HEK293 (cell line): ENCODE measurements around the gene DPP6.

ENCODE experiments used
- CTCF ChIA-PET: fragments of 350-600 bp; formaldehyde crosslinking; extraction: SDS; loops from one replicate; lab custom pipeline; 2021; ENCODE audit warnings: antibody characterized with exemption; lab: Yijun Ruan, JAX
- POLR2A ChIA-PET: fragments of 300-600 bp; formaldehyde crosslinking; extraction: SDS; loops from one replicate; lab custom pipeline; 2020; ENCODE audit warnings: antibody characterized with exemption, inconsistent platforms; lab: Yijun Ruan, JAX
- H3K27ac ChIP-seq: fragments of 200-500 bp; sonication (Bioruptor generic); 2 replicates; pipeline ENCODE4 v1.5.1; 2014; ENCODE audit warnings: low read depth, low read length, control low read depth, inconsistent platforms; ENCODE audit errors: extremely low read depth
- H3K36me3 ChIP-seq, 2 experiments: fragments of 200-500 bp in 1 of 2; sonication (Bioruptor generic) in 1 of 2; 1 replicate in 1 of 2; 2 replicates in 1 of 2; pipeline ENCODE4 v1.5.1; 2014 to 2017; ENCODE audit warnings: inconsistent platforms in 2 of 2, low read length in 2 of 2; ENCODE audit not compliant: control insufficient read depth in 2 of 2, insufficient read depth in 1 of 2
- H3K4me1 ChIP-seq: fragments of 200-500 bp; sonication (Bioruptor generic); 2 replicates; pipeline ENCODE4 v1.5.1; 2014; ENCODE audit warnings: mild to moderate bottlenecking, low read length, inconsistent platforms; ENCODE audit not compliant: control insufficient read depth, insufficient read depth
- H3K4me3 ChIP-seq: 2 replicates; pipeline ENCODE4 v1.5.1; 2011; ENCODE audit warnings: low read depth, mild to moderate bottlenecking, control low read depth, low read length, moderate library complexity
- H3K9me3 ChIP-seq: fragments of 200-500 bp; sonication (Bioruptor generic); 2 replicates; pipeline ENCODE4 v1.5.1; 2014; ENCODE audit warnings: low read depth, low read length, inconsistent platforms; ENCODE audit not compliant: control insufficient read depth, insufficient read depth
- FEZF1 ChIP-seq: fragments of 450-650 bp; formaldehyde crosslinking; IDR thresholded peaks from 2 replicates; pipeline ENCODE4 v1.5.1; 2016; ENCODE audit warnings: missing biosample characterization, missing genetic modification characterization
- GFI1B ChIP-seq: fragments of 450-650 bp; formaldehyde crosslinking; IDR thresholded peaks from 2 replicates; pipeline ENCODE4 v1.5.1; 2016; ENCODE audit warnings: missing biosample characterization, missing genetic modification characterization
- GLIS2 ChIP-seq: fragments of 450-650 bp; formaldehyde crosslinking; IDR thresholded peaks from 2 replicates; pipeline ENCODE4 v1.5.1; 2016; ENCODE audit warnings: missing biosample characterization, missing genetic modification characterization
- KLF16 ChIP-seq: fragments of 450-650 bp; formaldehyde crosslinking; IDR thresholded peaks from 2 replicates; pipeline ENCODE4 v1.5.1; 2017; ENCODE audit warnings: missing biosample characterization, missing genetic modification characterization
- OVOL3 ChIP-seq: fragments of 450-650 bp; formaldehyde crosslinking; IDR thresholded peaks from 2 replicates; pipeline ENCODE4 v1.5.1; 2016; ENCODE audit warnings: missing biosample characterization, missing genetic modification characterization
- WT1 ChIP-seq: fragments of 450-650 bp; formaldehyde crosslinking; IDR thresholded peaks from 2 replicates; pipeline ENCODE4 v1.5.1; 2016; ENCODE audit warnings: missing biosample characterization, missing genetic modification characterization
- YY1 ChIP-seq: fragments of 450-650 bp; formaldehyde crosslinking; IDR thresholded peaks from 2 replicates; pipeline ENCODE4 v1.5.1; 2018; ENCODE audit warnings: missing biosample characterization, missing genetic modification characterization
- ZBTB21 ChIP-seq: fragments of 450-650 bp; formaldehyde crosslinking; IDR thresholded peaks from 2 replicates; pipeline ENCODE4 v1.5.1; 2017; ENCODE audit warnings: missing biosample characterization, missing genetic modification characterization
- ZFP69B ChIP-seq: fragments of 450-650 bp; formaldehyde crosslinking; IDR thresholded peaks from 2 replicates; pipeline ENCODE4 v1.5.1; 2016; ENCODE audit warnings: missing biosample characterization, missing genetic modification characterization
- ZNF214 ChIP-seq: fragments of 450-650 bp; formaldehyde crosslinking; IDR thresholded peaks from 2 replicates; pipeline ENCODE4 v1.5.1; 2017; ENCODE audit warnings: missing biosample characterization, mild to moderate bottlenecking, missing genetic modification characterization, borderline replicate concordance
- ZNF302 ChIP-seq: fragments of 450-650 bp; formaldehyde crosslinking; IDR thresholded peaks from 2 replicates; pipeline ENCODE4 v1.5.1; 2016; ENCODE audit warnings: missing biosample characterization, missing genetic modification characterization, low read depth
- ZNF335 ChIP-seq: fragments of 450-650 bp; formaldehyde crosslinking; conservative IDR thresholded peaks from 2 replicates; pipeline ENCODE4 v1.5.1; 2016; ENCODE audit warnings: missing biosample characterization, missing genetic modification characterization
- ZNF354C ChIP-seq: fragments of 450-650 bp; formaldehyde crosslinking; IDR thresholded peaks from 2 replicates; pipeline ENCODE4 v1.5.1; 2016; ENCODE audit warnings: missing biosample characterization, missing genetic modification characterization, low read depth, borderline replicate concordance
- ZNF423 ChIP-seq: fragments of 450-650 bp; formaldehyde crosslinking; IDR thresholded peaks from 2 replicates; pipeline ENCODE4 v1.5.1; 2016; ENCODE audit warnings: missing biosample characterization, missing genetic modification characterization
- ZNF510 ChIP-seq: fragments of 450-650 bp; formaldehyde crosslinking; IDR thresholded peaks from 2 replicates; pipeline ENCODE4 v1.5.1; 2018; ENCODE audit warnings: mild to moderate bottlenecking, missing genetic modification characterization, missing biosample characterization; ENCODE audit not compliant: insufficient replicate concordance
- ZNF529 ChIP-seq: fragments of 450-650 bp; formaldehyde crosslinking; IDR thresholded peaks from 2 replicates; pipeline ENCODE4 v1.5.1; 2017; ENCODE audit warnings: missing genetic modification characterization, missing biosample characterization; ENCODE audit not compliant: insufficient replicate concordance
- ZNF610 ChIP-seq: fragments of 450-650 bp; formaldehyde crosslinking; IDR thresholded peaks from 2 replicates; pipeline ENCODE4 v1.5.1; 2016; ENCODE audit warnings: missing biosample characterization, missing genetic modification characterization, borderline replicate concordance
- ZNF623 ChIP-seq: fragments of 450-650 bp; formaldehyde crosslinking; IDR thresholded peaks from 2 replicates; pipeline ENCODE4 v1.5.1; 2016; ENCODE audit warnings: missing biosample characterization, missing genetic modification characterization
- ZNF654 ChIP-seq: fragments of 450-650 bp; formaldehyde crosslinking; IDR thresholded peaks from 2 replicates; pipeline ENCODE4 v1.5.1; 2016; ENCODE audit warnings: low read depth, missing biosample characterization, missing genetic modification characterization
- ZNF707 ChIP-seq: fragments of 450-650 bp; formaldehyde crosslinking; IDR thresholded peaks from 2 replicates; pipeline ENCODE4 v1.5.1; 2016; ENCODE audit warnings: missing biosample characterization, missing genetic modification characterization
- ZNF747 ChIP-seq: fragments of 450-650 bp; formaldehyde crosslinking; IDR thresholded peaks from 2 replicates; pipeline ENCODE4 v1.5.1; 2016; ENCODE audit warnings: missing biosample characterization, missing genetic modification characterization
- TF ChIP-seq, protein P1 (sequence below): fragments of 450-650 bp; formaldehyde crosslinking; IDR thresholded peaks from 2 replicates; pipeline ENCODE4 v1.5.1; 2016; ENCODE audit warnings: missing biosample characterization, missing genetic modification characterization
- TF ChIP-seq, protein P2 (sequence below): fragments of 450-650 bp; formaldehyde crosslinking; conservative IDR thresholded peaks from 2 replicates; pipeline ENCODE4 v1.5.1; 2016; ENCODE audit warnings: low read depth, missing biosample characterization, missing genetic modification characterization
- TF ChIP-seq, protein P3 (sequence below): fragments of 450-650 bp; formaldehyde crosslinking; conservative IDR thresholded peaks from 2 replicates; pipeline ENCODE4 v1.5.1; 2016; ENCODE audit warnings: low read depth, missing biosample characterization, missing genetic modification characterization

The DPP6 gene

DNA sequence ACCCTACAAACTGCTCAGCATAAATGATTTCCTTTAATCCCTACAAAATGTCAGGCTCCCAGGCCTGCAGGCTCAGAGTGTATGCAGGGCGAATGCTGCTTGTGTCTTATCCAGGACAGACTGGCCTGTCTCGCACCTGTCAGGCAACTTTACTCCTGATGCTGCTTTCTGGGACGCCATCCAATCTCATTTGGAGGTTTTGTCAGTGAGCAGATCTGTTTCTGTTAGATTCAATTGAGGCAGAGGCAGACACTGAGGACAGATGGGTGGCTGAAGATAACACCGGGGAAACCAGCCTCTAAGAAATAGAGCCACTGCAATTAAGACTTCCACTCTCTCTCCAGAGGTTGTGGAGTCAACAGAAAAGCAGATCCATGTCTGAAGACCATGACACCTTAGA, 115.6 kb downstream of the DPP6 start:
- POLR2A ChIA-PET, result no interaction called here
- no peaks in the 10 kb centered on the region for H3K4me1 ChIP-seq
- no peak overlapping the region for H3K27ac ChIP-seq
- TF ChIP-seq FEZF1 (tag by site-specific recombination), result no peak
- TF ChIP-seq ZNF335, result no peak
- TF ChIP-seq ZNF654 (tag by site-specific recombination), result no peak
- TF ChIP-seq ZFP69B (tag by site-specific recombination), result no peak
- TF ChIP-seq ZNF510 (tag by site-specific recombination), result no peak
- TF ChIP-seq ZNF623, result no peak
- TF ChIP-seq ZNF302 (tag by site-specific recombination), result no peak
- TF ChIP-seq ZNF214 (tag by site-specific recombination), result no peak
- TF ChIP-seq, protein P1, sequence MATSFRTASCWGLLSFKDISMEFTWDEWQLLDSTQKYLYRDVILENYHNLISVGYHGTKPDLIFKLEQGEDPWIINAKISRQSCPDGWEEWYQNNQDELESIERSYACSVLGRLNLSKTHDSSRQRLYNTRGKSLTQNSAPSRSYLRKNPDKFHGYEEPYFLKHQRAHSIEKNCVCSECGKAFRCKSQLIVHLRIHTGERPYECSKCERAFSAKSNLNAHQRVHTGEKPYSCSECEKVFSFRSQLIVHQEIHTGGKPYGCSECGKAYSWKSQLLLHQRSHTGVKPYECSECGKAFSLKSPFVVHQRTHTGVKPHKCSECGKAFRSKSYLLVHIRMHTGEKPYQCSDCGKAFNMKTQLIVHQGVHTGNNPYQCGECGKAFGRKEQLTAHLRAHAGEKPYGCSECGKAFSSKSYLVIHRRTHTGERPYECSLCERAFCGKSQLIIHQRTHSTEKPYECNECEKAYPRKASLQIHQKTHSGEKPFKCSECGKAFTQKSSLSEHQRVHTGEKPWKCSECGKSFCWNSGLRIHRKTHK (tag by site-specific recombination), result no peak
- TF ChIP-seq, protein P2, sequence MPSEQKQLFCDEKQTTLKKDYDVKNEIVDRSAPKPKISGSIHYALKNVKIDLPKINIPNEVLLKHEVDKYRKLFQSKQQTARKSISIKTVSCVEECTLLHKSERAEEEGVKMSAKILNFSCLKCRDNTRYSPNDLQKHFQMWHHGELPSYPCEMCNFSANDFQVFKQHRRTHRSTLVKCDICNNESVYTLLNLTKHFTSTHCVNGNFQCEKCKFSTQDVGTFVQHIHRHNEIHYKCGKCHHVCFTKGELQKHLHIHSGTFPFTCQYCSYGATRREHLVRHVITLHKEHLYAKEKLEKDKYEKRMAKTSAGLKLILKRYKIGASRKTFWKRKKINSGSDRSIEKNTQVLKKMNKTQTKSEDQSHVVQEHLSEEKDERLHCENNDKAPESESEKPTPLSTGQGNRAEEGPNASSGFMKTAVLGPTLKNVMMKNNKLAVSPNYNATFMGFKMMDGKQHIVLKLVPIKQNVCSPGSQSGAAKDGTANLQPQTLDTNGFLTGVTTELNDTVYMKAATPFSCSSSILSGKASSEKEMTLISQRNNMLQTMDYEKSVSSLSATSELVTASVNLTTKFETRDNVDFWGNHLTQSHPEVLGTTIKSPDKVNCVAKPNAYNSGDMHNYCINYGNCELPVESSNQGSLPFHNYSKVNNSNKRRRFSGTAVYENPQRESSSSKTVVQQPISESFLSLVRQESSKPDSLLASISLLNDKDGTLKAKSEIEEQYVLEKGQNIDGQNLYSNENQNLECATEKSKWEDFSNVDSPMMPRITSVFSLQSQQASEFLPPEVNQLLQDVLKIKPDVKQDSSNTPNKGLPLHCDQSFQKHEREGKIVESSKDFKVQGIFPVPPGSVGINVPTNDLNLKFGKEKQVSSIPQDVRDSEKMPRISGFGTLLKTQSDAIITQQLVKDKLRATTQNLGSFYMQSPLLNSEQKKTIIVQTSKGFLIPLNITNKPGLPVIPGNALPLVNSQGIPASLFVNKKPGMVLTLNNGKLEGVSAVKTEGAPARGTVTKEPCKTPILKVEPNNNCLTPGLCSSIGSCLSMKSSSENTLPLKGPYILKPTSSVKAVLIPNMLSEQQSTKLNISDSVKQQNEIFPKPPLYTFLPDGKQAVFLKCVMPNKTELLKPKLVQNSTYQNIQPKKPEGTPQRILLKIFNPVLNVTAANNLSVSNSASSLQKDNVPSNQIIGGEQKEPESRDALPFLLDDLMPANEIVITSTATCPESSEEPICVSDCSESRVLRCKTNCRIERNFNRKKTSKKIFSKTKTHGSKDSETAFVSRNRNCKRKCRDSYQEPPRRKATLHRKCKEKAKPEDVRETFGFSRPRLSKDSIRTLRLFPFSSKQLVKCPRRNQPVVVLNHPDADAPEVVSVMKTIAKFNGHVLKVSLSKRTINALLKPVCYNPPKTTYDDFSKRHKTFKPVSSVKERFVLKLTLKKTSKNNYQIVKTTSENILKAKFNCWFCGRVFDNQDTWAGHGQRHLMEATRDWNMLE (tag by site-specific recombination), result no peak
- no peak for TF ChIP-seq WT1 (tag by site-specific recombination)
- no peak for TF ChIP-seq ZNF747
- TF ChIP-seq ZNF529 (tag by site-specific recombination), result no peak
- no peak for TF ChIP-seq GLIS2 (tag by site-specific recombination)
- TF ChIP-seq KLF16 (tag by site-specific recombination), result no peak
- no peak for TF ChIP-seq YY1 (tag by site-specific recombination)
- H3K4me3 ChIP-seq, result no peak overlapping the region
- H3K36me3 ChIP-seq, result no peaks in the 10 kb centered on the region
- CTCF ChIA-PET, result no interaction called here
- no peaks in the 10 kb centered on the region for H3K9me3 ChIP-seq

DNA sequence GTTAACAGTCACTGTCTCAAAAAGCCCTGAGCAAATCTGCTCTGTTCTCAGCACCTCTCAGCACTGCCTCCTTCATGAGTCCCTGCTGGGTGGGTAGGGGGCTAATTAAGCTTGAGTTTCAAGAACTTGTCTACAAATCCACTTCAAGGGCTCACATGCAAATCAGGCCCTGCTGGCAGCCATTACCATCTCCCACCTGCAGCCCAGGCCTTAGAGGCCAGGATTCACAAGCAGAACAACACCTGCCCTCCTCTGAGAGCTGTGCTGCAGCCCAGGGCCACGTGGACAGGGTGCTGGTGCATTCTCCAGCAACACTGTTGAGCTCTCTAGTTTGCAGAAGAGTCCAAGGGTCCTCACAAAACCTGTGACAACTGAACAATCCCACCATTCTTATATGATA, 119.2 kb downstream of the DPP6 start:
- Histone ChIP-seq H3K9me3 (no peaks in the 10 kb centered on the region), H3K4me3 (no peak overlapping the region), H3K27ac (no peak overlapping the region), H3K36me3 (no peaks in the 10 kb centered on the region), H3K4me1 (no peaks in the 10 kb centered on the region)
- ChIA-PET POLR2A (no interaction called here), CTCF (no interaction called here)
- TF ChIP-seq ZNF354C (tag by site-specific recombination) (no peak), ZNF610 (tag by site-specific recombination) (no peak), ZNF707 (tag by site-specific recombination) (no peak), GFI1B (tag by site-specific recombination) (no peak), OVOL3 (tag by site-specific recombination) (no peak), ZBTB21 (tag by site-specific recombination) (no peak), ZNF423 (tag by site-specific recombination) (no peak)
- TF ChIP-seq, protein P3, sequence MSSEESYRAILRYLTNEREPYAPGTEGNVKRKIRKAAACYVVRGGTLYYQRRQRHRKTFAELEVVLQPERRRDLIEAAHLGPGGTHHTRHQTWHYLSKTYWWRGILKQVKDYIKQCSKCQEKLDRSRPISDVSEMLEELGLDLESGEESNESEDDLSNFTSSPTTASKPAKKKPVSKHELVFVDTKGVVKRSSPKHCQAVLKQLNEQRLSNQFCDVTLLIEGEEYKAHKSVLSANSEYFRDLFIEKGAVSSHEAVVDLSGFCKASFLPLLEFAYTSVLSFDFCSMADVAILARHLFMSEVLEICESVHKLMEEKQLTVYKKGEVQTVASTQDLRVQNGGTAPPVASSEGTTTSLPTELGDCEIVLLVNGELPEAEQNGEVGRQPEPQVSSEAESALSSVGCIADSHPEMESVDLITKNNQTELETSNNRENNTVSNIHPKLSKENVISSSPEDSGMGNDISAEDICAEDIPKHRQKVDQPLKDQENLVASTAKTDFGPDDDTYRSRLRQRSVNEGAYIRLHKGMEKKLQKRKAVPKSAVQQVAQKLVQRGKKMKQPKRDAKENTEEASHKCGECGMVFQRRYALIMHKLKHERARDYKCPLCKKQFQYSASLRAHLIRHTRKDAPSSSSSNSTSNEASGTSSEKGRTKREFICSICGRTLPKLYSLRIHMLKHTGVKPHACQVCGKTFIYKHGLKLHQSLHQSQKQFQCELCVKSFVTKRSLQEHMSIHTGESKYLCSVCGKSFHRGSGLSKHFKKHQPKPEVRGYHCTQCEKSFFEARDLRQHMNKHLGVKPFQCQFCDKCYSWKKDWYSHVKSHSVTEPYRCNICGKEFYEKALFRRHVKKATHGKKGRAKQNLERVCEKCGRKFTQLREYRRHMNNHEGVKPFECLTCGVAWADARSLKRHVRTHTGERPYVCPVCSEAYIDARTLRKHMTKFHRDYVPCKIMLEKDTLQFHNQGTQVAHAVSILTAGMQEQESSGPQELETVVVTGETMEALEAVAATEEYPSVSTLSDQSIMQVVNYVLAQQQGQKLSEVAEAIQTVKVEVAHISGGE (tag by site-specific recombination), result no peak
